Measurements from ENCODE around the gene POLR1F.

DNA sequence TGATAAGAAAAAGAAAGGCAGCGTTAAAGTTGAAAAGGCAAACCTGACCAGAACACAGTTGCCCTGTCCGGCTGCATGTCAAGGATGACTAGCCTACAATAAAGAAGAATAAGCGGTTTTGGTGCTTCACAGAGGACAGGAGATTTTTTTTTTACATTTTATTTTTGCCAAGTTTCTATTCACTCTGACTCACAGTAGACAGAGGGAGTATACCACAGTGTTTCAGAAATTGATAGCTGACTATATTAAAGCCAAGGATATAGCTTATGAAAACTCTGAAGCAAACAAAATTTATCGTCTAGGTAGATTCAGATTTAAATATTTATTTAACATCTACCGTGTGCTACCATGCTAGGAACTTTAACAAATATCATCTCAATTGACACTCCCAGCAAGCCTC lies 16.9 kb upstream of the POLR1F start:
- TF ChIP-seq, protein P1, sequence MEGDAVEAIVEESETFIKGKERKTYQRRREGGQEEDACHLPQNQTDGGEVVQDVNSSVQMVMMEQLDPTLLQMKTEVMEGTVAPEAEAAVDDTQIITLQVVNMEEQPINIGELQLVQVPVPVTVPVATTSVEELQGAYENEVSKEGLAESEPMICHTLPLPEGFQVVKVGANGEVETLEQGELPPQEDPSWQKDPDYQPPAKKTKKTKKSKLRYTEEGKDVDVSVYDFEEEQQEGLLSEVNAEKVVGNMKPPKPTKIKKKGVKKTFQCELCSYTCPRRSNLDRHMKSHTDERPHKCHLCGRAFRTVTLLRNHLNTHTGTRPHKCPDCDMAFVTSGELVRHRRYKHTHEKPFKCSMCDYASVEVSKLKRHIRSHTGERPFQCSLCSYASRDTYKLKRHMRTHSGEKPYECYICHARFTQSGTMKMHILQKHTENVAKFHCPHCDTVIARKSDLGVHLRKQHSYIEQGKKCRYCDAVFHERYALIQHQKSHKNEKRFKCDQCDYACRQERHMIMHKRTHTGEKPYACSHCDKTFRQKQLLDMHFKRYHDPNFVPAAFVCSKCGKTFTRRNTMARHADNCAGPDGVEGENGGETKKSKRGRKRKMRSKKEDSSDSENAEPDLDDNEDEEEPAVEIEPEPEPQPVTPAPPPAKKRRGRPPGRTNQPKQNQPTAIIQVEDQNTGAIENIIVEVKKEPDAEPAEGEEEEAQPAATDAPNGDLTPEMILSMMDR (IDR thresholded peaks at IDR 0.05; ENCODE audit: insufficient read depth, low read depth, low read length): no peak
- TF ChIP-seq EZH2 (IDR thresholded peaks at IDR 0.05; ENCODE audit: insufficient read depth, low read length): no peak

Measured in astrocyte (in vitro differentiated cells and primary cell).